NOMO-1 treated with DMSO at 0.1 percent for 48 hours (cell line): ENCODE measurements around the gene OTUB1.

Experiments
- DNase-seq: peaks from one replicate; lab custom pipeline; 2025; ENCODE audit not compliant: unreplicated experiment; lab: John Stamatoyannopoulos, UW

The OTUB1 gene

DNA sequence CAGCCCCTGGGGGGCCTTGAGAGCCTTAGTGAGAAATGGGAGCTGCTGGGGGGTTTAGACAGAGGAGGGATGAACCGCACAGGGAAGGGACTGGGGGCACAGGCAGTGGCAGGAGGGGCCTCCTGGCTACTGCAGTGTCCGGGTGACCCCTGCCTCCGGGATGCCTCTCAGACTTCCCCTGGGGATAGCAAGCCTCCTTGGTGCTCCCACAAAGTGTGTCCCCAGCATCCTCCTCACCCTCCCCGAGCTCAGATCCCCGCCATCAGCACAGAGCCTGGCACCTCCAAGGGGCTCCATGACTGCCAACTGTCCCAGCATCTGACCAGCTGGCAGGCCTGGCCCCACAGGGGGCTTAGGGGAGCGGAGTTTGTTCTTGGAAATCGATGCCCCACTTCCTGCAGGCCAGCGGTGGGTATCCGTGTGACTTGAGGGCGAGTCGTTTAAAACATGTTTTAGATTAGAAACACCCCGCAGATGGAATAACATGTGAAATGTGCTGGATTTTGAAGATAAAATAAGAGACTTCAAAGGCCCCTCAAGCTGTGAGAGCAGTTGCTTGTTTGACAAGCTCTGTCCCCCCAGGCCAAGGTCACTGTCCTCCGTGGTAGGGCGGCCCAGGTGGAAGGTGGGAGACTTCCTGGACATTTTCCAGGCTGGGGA, 36.0 kb downstream of the OTUB1 start:
- DNase-seq, result no peak

DNA sequence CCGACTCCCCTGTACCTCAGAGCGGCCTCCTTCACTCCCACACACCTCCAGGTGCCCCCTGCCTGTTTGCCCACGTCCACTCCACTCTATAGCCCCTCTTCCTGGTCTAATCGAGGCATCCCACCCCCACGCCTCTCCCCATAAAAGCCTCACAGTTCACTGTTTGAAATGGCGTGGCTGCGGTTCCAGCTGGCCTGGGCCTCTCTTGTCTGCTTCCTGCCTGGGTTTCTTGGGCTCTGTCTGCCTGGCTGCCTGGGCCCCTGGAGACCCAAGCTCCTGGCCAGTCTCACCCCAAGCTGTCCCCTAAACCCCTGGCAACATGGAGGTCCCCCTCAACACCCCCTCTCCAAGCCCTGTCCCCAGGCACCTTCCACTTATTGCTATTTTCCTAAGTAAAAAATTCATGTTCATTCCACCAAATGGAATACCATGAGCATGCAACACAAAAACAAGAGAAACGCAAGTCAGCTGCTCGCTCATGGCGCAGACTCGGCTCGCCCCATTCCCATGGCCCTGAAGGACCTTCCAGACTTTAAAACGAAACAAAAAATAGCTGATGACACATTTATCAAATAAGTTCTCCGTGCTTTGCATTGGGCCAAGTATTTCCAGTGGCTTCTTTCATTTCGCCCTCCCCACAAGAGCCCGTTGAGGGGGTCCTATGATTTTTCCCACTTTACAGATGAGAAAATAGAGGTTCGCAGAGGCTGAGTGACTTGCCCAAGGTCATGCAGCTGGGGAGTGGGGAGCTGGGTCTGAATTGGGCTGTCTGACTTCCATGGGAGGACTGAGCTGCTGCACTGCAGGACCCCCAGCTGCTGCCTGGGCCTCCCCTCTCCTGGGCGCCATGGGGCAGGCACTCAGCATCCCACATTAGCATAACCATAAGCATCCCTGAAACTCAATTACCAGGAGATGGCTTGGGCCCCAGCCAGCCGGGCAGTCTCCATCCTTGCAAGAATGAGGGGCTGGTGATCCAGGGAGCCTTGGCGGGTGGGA, 37.8 kb downstream of the OTUB1 start:
- DNase-seq, result no peak

DNA sequence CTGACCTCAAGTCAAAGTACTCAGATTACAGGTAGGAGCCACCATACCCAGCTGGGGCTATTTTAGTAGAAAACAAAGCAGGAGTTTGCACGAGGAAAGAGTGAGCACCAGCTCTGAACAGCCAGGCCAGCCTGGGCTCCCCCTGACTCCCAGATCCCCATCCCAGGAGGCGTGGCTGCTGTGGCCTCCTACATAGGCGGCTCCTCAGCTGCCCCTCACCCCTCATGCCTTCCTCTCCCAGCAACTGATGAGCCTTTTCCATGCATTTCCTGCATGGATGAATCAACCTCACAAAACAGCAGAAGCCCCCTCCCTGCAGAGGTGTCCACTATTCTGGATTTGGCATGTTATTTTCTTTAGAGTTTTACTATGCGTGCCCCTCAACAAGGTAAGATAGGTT, 39.0 kb downstream of the OTUB1 start:
- no peak for DNase-seq

DNA sequence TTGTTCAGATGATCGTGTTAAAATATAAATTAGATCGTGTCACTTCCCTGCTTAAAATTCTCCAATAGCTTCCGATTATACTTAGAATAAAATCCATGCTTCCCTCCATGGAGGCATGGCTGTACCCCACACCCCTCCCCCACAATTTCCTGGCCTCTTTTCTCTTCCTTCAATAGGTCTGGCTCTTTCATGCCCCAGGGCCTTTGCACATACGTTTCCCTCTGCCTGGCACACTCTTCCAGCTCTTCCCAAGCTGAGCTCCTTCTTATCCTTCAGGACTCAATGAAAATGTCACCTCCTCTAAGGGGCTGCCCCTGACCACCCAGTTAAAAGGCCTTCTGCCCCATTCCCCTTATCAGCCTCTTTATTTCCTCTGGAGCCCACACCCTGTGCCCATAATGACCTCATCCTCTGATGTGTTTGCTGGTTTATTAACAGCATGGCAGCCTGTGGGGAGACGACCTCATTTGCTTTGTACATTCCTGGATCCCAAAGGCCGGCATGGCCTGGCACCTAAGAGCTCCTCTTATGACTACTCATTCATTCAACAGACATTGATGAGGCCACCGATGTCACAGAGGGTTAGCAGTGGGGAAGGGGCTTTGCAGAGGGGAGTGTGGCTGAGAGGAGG, 40.5 kb downstream of the OTUB1 start:
- no peak for DNase-seq

DNA sequence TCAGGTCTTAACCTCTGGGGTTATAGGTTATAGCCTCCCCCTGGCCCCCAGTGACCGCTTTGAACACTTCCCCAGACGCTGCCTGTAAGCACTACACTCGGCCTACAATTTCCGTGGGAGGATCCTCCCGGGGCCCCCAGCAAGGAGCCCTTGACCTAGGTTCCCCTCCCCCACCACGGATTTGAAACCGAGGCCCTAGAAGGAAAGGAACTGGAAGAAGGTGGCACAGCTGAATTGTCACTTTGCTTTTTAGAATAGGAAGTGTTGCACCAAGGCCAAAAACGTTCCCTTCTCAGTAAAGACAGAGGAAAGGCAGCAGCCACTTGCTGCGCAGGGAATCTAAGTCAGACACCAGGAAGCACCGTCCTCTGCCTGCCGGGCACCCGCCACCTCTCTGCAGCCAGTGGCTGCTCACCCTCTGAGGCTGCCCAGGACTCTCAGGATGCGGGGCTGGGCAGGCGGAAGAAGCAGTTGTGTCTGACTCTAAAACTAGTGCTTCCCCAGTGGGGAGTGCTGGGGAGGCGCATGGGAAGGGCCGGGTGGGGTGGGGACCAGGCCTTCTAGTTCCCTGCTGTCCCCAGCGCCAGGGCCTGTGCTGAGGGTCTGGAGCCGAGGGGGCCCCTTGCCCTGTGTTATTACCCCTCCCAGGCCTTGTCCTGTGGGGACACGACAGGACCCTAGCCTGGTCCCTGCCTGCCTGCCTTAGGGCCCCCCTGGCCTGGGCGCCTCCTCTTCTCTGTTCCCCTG, 41.6 kb downstream of the OTUB1 start:
- peak; percentile 92 for DNase-seq

DNA sequence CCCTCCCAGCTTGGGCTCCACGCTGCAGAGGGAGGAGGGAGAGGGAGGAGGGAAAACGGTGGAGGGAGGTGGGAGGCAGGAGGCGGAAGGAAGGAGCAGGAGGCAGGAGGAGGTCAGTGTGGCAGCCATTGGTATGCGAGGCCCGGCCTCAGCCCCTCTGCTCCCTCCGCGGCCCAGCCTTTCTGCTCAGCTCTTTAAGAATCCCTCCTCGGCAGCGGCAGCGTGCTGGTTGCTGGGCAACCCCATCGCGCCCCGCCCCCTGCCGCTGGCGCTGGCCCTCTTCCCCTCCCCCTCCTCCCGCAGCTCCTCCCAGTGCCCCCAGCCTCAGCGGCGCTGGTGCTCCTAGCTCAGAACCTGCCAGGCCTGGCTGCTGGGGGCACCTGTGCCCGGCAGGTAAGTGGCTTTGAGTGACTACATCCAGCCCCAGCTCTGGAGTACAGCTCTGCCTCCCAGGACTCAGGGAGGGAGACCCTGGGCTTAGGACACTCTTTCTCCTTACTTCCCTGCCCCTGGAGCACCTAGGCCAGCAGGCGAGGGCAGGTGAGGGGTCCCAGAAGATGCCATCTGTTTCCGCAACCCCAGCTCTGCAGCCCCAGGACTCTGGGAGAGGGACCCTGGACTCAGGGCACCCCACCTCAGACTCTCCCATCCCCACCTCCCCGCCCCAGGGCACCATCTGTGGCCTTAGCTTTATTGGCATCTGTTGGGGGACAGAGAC, 42.3 kb downstream of the OTUB1 start:
- DNase-seq, result peak; percentile 39

DNA sequence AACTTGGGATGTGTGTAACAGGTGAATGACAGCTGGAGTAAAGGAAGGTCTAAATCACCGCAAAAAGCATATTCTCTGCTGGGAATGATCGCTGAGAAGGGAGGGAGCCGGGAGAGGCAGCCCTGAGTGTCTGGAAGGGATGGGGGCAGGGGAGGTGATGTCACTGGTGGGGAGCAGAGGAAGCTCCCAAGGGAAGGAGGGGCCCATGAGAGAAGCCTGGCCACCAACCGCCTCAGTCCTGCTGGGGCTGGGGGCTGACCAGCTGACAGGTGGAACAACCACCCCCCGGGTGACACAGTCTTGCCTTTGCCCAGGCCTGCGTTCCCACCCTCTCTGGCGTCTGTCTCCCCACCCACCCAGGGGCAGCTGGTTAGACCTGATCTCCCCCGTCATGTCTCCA, 43.5 kb downstream of the OTUB1 start:
- DNase-seq, result no peak

DNA sequence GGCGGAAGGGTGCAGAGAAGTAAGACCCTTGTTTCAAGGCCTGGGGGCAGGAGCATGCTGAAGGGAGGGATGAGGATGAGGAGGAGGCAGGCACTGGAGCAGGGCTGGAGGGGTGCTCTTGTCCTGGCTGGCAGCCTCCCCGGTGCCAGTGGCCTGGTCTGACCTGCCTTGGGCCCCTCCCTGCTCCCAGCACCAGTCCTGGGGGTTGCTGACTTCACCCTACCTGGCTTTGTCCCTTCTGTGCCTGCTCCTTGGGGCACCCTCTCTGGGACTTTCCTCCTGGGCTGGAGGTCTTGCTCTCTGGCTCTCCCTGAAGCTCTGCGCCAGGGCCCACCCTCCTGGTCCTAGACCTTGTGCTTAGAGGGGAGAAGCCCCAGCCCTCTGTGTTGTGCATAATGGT, 44.8 kb downstream of the OTUB1 start:
- DNase-seq, result no peak

DNA sequence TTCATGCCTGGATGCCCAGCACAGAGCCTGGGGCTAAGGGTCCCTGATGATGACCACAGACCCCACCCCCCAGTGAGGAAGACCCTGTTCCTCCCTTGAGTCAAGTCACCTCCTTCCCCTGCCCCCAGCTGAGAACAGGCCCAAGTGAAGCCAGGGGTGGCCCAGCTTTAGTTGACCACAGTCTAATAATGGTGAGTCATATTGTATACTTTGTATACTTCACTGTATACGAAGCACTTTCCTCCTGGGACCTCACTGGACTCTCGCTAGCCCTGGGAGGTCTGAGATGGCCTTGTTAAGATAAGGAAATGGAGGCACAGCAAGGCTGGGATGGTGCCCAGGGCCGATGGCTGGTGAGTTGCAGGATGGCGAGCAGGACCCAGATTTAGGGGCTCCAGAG, 45.8 kb downstream of the OTUB1 start:
- DNase-seq, result no peak

DNA sequence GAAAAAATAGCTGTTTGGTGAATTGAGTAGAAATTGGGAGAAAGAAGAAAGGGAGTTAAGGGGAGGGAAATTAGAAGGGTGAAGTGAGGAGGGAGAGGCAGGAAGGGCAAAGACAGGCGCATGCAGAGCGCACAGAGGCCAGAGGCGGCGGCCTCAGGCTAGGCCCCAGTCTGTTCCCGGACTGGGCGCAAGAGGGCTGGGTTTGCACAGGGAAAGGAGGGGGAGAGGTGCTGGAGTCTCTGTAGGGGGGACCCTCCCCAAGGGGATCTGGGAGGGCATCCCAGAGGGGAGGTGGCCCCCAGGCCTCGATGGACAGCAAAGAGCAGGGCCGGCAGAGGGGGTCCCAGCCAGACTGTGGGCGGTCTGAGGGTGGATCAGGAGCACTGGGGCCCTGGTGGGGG, 48.2 kb downstream of the OTUB1 start:
- no peak for DNase-seq

DNA sequence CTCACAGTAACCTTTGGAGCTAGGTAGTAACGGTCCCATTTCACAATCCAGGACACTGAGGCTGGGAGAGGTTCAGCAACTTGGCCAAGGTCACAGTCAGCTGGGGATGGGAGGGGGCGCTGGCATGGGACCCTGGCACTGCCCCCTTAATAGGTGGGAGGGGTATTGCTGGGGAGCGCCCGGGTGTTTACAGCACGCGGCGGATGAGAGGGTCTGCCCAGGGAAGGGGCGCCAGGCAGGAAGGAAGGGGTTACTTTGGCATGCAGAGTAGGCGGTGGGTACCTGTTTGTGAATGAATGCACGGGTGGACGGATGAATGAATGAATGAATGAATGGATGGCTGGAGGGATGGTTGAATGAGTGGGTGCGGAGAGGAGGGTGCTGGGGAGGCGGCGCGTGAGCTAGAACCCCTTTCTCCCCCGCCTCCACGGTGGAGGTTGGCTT, 48.9 kb downstream of the OTUB1 start:
- DNase-seq, result no peak

DNA sequence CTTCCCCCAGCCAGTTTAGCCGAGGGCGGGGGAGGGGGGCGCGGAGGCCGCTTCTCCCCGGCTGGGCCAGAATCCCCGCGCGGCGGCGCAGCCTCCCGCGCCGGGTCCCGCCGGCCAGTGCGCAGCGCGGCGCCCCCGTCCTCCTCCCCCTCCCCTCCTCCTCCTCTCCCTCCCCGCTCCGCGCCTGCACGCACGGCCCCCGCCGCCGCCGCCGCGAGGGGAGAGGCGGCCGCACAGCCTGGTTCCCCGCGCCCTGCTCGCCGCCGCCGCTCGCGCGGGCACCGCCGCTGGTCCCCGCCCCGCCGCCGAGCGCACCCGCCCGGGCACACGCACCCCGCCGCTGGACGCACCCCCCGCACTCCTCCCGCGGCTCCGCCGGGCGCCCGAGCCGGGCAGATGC, 49.3 kb downstream of the OTUB1 start, which contains the start of gene FLRT1:
TSS of gene FLRT1 (plus strand) at position 356 of the 400 bp plus-strand sequence. CDS start 80,337 bp downstream, outside the sequence.
- no peak for DNase-seq

DNA sequence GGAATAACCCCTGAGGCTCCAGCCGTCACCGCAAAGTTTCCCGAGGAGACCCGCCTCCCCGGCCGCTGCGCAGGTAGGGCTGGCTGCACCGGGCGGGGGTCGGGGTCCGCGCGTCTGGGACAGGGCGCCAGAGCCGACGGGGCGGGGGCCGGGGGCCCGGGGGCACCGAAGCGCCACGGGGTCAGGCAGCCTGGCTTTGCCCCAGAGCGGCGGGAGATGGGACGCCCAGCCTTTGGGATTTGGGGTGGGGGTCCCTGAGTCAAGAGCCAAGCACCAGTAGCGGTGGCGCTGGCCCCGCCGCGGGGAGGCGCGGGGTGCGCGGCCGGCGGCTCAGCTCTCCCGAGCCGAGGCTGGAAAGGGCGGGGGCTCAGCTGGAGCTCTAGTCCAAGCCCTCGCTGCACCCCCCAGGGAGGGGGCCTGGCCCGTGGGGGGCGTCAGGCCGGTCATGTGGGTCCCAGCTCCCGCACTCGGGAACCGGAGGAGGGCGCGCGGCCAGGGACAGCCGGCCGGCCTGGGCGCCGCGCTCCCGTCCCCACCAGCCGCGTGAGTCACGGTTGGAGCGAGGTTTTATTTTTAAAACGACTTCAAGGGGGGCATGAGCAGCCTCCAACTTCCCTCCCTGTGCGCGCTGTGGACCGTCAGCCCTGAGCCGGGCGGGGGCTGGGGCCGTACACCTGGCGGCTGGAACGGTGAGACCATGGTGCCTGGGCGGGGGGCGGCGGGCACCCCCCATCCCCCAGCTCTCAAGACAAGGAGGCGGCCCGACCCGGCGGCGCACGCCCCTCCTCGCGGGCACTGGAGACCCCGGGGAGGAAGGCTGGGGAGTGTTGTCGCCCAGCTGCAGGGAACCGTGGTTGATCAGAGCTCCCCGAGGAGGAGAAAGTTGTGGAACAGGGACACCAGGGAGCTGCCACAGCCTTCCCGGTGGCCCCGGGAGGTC, 50.1 kb downstream of the OTUB1 start:
- DNase-seq, result peak; percentile 34

DNA sequence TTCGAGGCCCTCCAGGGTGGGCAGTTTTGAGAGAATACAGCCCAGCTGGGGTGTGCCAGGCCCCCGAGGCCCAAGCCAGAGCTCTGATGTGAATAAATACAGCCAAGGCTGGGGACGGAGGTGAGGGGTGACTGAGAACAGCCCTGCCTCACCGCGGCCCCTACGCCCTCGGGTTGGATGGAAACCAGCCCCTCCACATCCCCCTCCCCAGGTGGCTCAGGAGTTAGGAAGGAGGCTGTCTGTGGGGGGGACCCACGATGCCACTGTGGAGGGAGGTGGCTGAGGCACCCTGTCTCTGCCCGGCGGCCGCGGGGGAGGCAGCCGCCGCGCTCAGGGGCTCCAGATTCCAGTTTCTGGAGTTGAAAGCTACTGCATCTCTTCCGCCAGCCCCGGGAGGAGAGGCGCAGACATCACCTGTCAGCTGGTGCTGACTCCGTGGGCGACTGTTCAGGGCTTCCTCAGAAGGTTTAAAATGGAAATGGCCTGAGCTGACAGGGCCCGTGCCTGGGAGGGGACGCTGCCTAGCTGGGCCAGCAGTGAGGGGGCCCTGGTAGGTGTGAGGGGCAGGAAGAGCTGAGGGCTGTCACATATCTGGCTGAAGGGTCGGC, 50.9 kb downstream of the OTUB1 start:
- DNase-seq, result no peak

DNA sequence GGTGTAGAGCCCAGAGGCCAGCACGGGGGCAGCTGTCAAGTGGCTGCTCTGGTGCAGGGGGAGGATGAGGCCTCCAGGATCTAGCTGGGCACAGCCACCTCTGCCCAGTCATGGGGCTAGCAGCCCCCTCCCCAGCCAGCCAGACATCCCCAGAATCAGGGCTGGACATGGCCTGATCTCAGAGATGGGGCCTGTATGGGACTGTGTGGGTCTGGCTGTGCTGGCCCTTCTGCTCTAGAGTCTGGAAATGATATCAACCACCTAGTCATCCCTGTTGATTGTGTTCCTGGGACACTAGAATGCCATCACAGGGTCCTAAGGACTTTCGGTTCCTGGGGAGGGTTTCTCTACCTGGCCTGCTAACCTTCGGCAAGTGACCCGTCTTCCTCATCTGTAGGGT, 52.3 kb downstream of the OTUB1 start:
- no peak for DNase-seq

DNA sequence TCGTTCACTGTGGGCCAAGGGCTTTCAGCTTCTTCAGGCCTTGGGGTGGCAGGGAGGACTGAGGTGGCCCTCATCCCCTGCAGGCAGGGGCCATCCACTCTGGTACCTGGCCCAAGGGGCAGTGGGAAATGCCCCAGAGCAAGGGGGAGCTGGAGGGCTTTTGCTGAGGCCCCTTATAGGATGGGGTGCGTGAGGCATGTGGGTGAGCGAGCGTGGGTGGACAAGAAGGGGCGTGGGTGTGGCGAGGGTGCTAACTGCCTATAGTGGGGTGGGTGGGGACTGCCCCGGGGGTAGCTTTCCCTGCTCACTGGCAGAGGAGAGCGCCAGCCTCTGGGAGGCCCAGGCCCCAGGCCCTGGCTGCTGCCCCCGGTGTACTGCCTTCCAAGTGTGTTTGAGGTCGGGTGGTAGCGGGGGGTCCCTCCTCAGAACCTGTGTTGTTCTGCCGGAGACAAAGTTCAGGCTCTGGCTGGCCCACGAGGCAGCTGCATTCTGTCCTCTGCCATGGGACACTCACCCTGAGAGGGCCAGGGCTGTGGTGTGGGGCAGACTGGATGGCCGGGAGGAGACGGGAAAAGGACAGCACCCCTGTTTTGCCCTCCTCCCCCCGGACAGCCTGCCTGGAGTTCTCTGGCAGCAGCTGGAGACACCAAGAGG, 52.9 kb downstream of the OTUB1 start:
- DNase-seq, result no peak

DNA sequence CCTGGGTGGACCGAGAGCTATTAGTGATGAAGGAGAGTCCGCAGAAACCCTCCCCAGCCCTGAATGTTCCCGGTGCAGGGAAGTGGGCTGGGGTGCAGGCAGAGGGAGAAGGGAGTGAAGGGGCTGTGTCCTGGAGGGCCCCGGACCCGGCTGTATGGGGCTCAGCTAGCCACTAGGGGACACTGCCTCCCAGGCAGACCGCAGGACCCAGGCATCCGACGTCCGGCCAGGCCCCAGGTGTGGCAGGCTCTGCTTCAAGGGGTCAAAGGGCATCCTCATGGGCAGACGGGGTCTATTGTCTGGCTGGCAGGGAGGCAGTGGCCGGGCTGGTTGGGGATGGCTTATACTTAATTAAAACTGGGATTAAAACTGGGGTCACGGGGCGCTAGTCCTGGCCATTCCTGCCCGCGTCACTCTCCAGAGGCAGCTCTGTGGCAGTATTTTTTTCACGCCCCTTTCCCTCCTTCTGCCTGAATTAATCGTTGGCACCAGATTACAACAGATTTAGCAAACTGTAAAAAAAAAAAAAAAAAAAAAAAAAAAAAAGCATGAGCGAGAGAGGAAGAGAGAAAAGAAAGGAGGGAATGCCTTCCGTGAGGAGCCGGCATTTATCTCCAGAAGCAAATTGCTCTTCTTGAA, 54.6 kb downstream of the OTUB1 start:
- DNase-seq, result no peak

DNA sequence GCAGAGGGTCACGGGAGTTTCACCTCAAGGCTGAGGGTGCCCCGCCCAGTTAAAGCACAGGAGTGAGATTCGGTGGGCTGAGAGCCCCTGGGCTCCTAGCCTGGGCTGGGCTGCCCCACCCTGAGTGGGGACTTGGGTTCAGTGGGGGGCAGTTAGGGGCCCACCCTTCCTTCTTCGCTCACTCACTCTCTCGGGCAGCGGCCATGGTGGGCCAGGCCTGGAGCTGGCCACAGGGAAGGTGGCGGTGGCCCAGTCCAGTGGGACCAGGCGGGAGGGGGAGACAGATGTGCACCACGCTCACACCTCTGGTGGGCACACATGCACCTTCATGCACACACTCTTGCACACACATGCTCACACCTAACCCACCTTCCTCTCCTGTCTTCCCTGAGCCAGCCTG, 55.6 kb downstream of the OTUB1 start:
- DNase-seq, result no peak
